SK-N-SH (cell line): ENCODE measurements around the gene NSL1. TPM values are rescaled to one million over a fixed set of nuclear protein-coding genes. Genes with fewer than 3 reads are reported as not detected.

Experiments used
- CTCF ChIA-PET: fragments of 300-600, 350-600 bp; formaldehyde crosslinking; extraction: SDS; loops from one replicate; lab custom pipeline; 2021; lab: Yijun Ruan, JAX
- POLR2A ChIA-PET: fragments of 350-600 bp; sonication (Branson Sonifier 250); formaldehyde crosslinking; extraction: SDS; loops from one replicate; lab custom pipeline; 2020; ENCODE audit warnings: antibody characterized with exemption, inconsistent platforms; lab: Yijun Ruan, JAX
- DNase-seq: peaks from one replicate; pipeline ENCODE4 v3.0.0; 2012
- H2AFZ ChIP-seq: fragments of 200-600 bp; sonication (generic); 2 replicates; pipeline ENCODE4 v1.8.1; 2016; ENCODE audit warnings: antibody characterized with exemption, mild to moderate bottlenecking, low read depth
- H3F3A ChIP-seq: fragments of 200-600 bp; sonication (generic); replicated peaks from 2 replicates; pipeline ENCODE3; 2016; ENCODE audit warnings: antibody characterized with exemption, mild to moderate bottlenecking; ENCODE audit not compliant: insufficient read depth
- H3K27ac ChIP-seq, 2 experiments: fragments of 200-500 bp in 1 of 2; fragments of 200-600 bp in 1 of 2; sonication (Bioruptor generic) in 1 of 2; sonication (generic), shearing (Covaris generic) in 1 of 2; 2 replicates each; pipeline versions ENCODE4 v1.5.1 to v1.6.1; 2014 to 2016; ENCODE audit warnings: low read depth in 2 of 2, inconsistent platforms in 1 of 2, low read length in 1 of 2, mild to moderate bottlenecking in 1 of 2, mixed read lengths in 1 of 2
- H3K27me3 ChIP-seq: fragments of 200-600 bp; sonication (generic), shearing (Covaris generic); 2 replicates; pipeline ENCODE4 v1.6.1; 2016; ENCODE audit warnings: mixed run types; ENCODE audit not compliant: insufficient read depth
- H3K36me3 ChIP-seq, 2 experiments: fragments of 200-500 bp in 1 of 2; fragments of 200-600 bp in 1 of 2; sonication (Bioruptor generic) in 1 of 2; sonication (generic) in 1 of 2; replicated peaks in 1 of 2; 2 replicates each; pipeline versions ENCODE3 to v1.5.1; 2014 to 2016; ENCODE audit warnings: low read length in 1 of 2, mild to moderate bottlenecking in 1 of 2; ENCODE audit not compliant: insufficient read depth in 2 of 2, control insufficient read depth in 1 of 2
- H3K4me1 ChIP-seq, 2 experiments: fragments of 200-500 bp in 1 of 2; fragments of 200-600 bp in 1 of 2; sonication (Bioruptor generic) in 1 of 2; sonication (generic), shearing (Covaris generic) in 1 of 2; 2 replicates each; pipeline versions ENCODE4 v1.5.1 to v1.6.1; 2014 to 2016; ENCODE audit warnings: low read depth in 1 of 2, low read length in 1 of 2, mixed run types in 1 of 2; ENCODE audit not compliant: insufficient read depth in 2 of 2, control insufficient read depth in 1 of 2
- H3K4me2 ChIP-seq: fragments of 200-600 bp; sonication (generic), shearing (Covaris generic); 2 replicates; pipeline ENCODE4 v1.6.1; 2017; ENCODE audit warnings: mixed run types
- H3K4me3 ChIP-seq, 2 experiments: fragments of 200-500 bp in 1 of 2; fragments of 200-600 bp in 1 of 2; sonication (Bioruptor generic) in 1 of 2; sonication (generic), shearing (Covaris generic) in 1 of 2; 2 replicates each; pipeline versions ENCODE4 v1.5.1 to v1.8.1; 2014 to 2016; ENCODE audit warnings: low read depth in 2 of 2, inconsistent platforms in 1 of 2, low read length in 1 of 2, mild to moderate bottlenecking in 1 of 2, mixed read lengths in 1 of 2, moderate library complexity in 1 of 2
- H3K79me2 ChIP-seq: fragments of 200-600 bp; sonication (generic); 2 replicates; pipeline ENCODE4 v1.8.1; 2017; ENCODE audit warnings: mild to moderate bottlenecking; ENCODE audit not compliant: insufficient read depth
- H3K9ac ChIP-seq: fragments of 200-600 bp; sonication (generic); 2 replicates; pipeline ENCODE4 v1.6.1; 2017; ENCODE audit warnings: mixed run types
- H3K9me2 ChIP-seq: fragments of 200-600 bp; sonication (generic); 2 replicates; pipeline ENCODE4 v1.6.1; 2017; ENCODE audit warnings: mixed run types
- H3K9me3 ChIP-seq: fragments of 200-600 bp; sonication (generic); 2 replicates; pipeline ENCODE4 v1.6.1; 2017; ENCODE audit warnings: mixed run types, mild to moderate bottlenecking, moderate library complexity
- H4K20me1 ChIP-seq: fragments of 200-600 bp; sonication (generic); 2 replicates; pipeline ENCODE4 v1.6.1; 2017; ENCODE audit warnings: mild to moderate bottlenecking, mixed run types; ENCODE audit not compliant: insufficient read depth
- ELF1 ChIP-seq: IDR thresholded peaks from 2 replicates; pipeline ENCODE4 v1.4.0; 2012
- JUND ChIP-seq: IDR thresholded peaks from 2 replicates; pipeline ENCODE4 v1.4.0; 2012
- MAX ChIP-seq: IDR thresholded peaks from 2 replicates; pipeline ENCODE4 v1.4.0; 2012; ENCODE audit warnings: low read depth
- POLR2AphosphoS5 ChIP-seq: IDR thresholded peaks from 2 replicates; pipeline ENCODE4 v1.6.1; 2012; ENCODE audit warnings: low read depth, low read length
- RCOR1 ChIP-seq: fragments of 150-350 bp; IDR thresholded peaks from 2 replicates; pipeline ENCODE4 v1.6.1; 2017; ENCODE audit warnings: antibody characterized with exemption, low read length
- RXRA ChIP-seq: IDR thresholded peaks from 2 replicates; pipeline ENCODE4 v1.4.0; 2012; ENCODE audit warnings: low read depth, mild to moderate bottlenecking, borderline replicate concordance
- SIN3A ChIP-seq: IDR thresholded peaks from 2 replicates; pipeline ENCODE4 v1.6.1; 2012; ENCODE audit warnings: low read depth, mild to moderate bottlenecking, low read length, moderate library complexity, borderline replicate concordance
- TEAD4 ChIP-seq: IDR thresholded peaks from 2 replicates; pipeline ENCODE4 v1.4.0; 2012; ENCODE audit warnings: mild to moderate bottlenecking, borderline replicate concordance; ENCODE audit not compliant: insufficient read depth
- USF1 ChIP-seq: IDR thresholded peaks from 2 replicates; pipeline ENCODE4 v1.4.0; 2012; ENCODE audit warnings: low read depth, borderline replicate concordance
- YY1 ChIP-seq: IDR thresholded peaks from 2 replicates; pipeline ENCODE4 v1.4.0; 2012; ENCODE audit warnings: low read depth, mild to moderate bottlenecking
- WGBS: methylation state at CpG from one replicate; pipeline ENCODE4 v1.1.6; 2017; ENCODE audit warnings: low lambda C conversion rate; 5-methylcytosine and 5-hydroxymethylcytosine counted together
- polyA plus RNA-seq, 3 experiments: library from polyadenylated mRNA; depleted of rRNA; stranded (reverse); fragments of >200 nt; gene quantifications; 2 replicates each; pipeline ENCODE4 v1.2.3, GENCODE V29; 2012

The NSL1 gene
- polyA plus RNA-seq, 1 of the 3 experiments (the other 2 are of a cell fraction) = 22.5 TPM

GRCh38 chr1:212825798-212826452 lies 34.3 kb upstream of the NSL1 start:
- Histone ChIP-seq H2AFZ (no peak overlapping the region), H3K4me1 (no peaks in the 10 kb centered on the region), H3K9me2 (no peaks in the 10 kb centered on the region), H3K4me2 (no peak overlapping the region), H3K9me3 (no peaks in the 10 kb centered on the region), H3K79me2 (no peaks in the 10 kb centered on the region), H3F3A (no peaks in the 10 kb centered on the region), H3K4me3 (no peak overlapping the region), H3K27ac (no peak overlapping the region), H3K9ac (no peak overlapping the region), H3K27me3 (no peaks in the 10 kb centered on the region), H3K36me3 (no peaks in the 10 kb centered on the region), H4K20me1 (no peaks in the 10 kb centered on the region)
- WGBS = 81% methylated on average over 6 of the region's 6 CpGs
- ChIA-PET POLR2A (no interaction called here), CTCF (interaction anchor here (0.9 kb wide), 1 partner anchor 169 kb away, joined by 3 read pairs; no protein-coding TSS in a partner anchor)
- TF ChIP-seq ELF1 (no peak), YY1 (no peak), SIN3A (no peak), TEAD4 (no peak)
- no peak for DNase-seq

GRCh38 chr1:212824201-212824600 lies 32.6 kb upstream of the NSL1 start:
- Histone ChIP-seq H3K4me2 (no peak overlapping the region), H3F3A (no peaks in the 10 kb centered on the region), H3K4me3 (no peak overlapping the region), H4K20me1 (no peaks in the 10 kb centered on the region), H3K4me1 (no peaks in the 10 kb centered on the region), H3K9me3 (no peaks in the 10 kb centered on the region), H3K9me2 (no peaks in the 10 kb centered on the region), H3K27ac (no peak overlapping the region), H3K9ac (no peak overlapping the region), H2AFZ (no peak overlapping the region), H3K79me2 (no peaks in the 10 kb centered on the region), H3K36me3 (no peaks in the 10 kb centered on the region), H3K27me3 (no peaks in the 10 kb centered on the region)
- ChIA-PET CTCF (no interaction called here), POLR2A (no interaction called here)
- TF ChIP-seq ELF1 (no peak), POLR2AphosphoS5 (no peak), RXRA (no peak), RCOR1 (no peak), USF1 (no peak), JUND (no peak)
- no peak for DNase-seq
- 84% methylated on average over 16 of the region's 16 CpGs for WGBS

- Histone ChIP-seq H3K79me2 (no peaks in the 10 kb centered on the region), H3K4me1 (no peaks in the 10 kb centered on the region), H4K20me1 (no peaks in the 10 kb centered on the region), H2AFZ (no peak overlapping the region), H3K9me3 (no peaks in the 10 kb centered on the region), H3K9ac (no peak overlapping the region), H3F3A (no peaks in the 10 kb centered on the region), H3K27me3 (no peaks in the 10 kb centered on the region), H3K4me2 (no peak overlapping the region), H3K9me2 (no peaks in the 10 kb centered on the region), H3K27ac (no peak overlapping the region), H3K36me3 (no peaks in the 10 kb centered on the region), H3K4me3 (no peak overlapping the region)
- no peak for DNase-seq
- WGBS = 82% methylated on average over 3 of the region's 3 CpGs
- ChIA-PET POLR2A (no interaction called here), CTCF (interaction anchor here (1.2 kb wide), 1 partner anchor 8 kb away, joined by 3 read pairs; no protein-coding TSS in a partner anchor)
- no peak for TF ChIP-seq RXRA
- no peak for TF ChIP-seq MAX
These were observed 31.4 kb upstream of the NSL1 start for GRCh38 chr1:212822956-212823355.
